ENCODE data around the gene ATP2A2.

DNA sequence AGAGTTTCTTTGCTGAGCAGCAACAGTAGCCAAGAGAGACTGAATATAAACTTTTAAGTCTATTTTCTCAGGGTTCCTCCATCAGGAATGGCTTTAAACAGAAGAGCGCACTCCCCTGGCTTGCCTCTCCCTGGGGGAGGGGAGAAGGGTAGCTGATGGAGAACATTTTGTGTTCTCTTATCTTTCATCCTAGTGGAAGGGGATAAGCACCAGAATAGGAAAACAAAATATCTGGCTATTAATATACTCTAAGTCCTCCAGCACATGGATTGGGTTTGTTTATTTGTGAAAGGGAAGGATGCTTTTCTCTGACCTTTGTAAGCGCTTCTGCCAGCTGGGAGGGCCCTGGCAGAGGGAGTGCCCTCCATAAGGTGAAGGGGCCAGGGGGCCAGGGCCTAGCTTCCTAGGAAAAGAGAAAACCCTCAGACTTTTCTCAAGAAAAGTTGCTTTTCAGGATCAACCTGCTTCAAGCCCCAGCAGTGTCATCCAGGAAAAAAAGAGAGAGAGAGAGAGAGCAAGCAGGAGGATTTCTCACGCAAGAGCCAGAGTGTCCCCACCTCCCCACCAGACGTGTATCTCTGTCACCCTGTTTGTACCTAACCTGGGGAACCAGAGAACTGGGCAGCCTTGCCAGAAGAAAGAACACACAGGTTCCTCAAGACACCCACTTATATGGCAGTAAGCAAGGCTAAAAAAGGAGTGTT is 34.3 kb upstream of the ATP2A2 start:
- TF ChIP-seq, protein P1, sequence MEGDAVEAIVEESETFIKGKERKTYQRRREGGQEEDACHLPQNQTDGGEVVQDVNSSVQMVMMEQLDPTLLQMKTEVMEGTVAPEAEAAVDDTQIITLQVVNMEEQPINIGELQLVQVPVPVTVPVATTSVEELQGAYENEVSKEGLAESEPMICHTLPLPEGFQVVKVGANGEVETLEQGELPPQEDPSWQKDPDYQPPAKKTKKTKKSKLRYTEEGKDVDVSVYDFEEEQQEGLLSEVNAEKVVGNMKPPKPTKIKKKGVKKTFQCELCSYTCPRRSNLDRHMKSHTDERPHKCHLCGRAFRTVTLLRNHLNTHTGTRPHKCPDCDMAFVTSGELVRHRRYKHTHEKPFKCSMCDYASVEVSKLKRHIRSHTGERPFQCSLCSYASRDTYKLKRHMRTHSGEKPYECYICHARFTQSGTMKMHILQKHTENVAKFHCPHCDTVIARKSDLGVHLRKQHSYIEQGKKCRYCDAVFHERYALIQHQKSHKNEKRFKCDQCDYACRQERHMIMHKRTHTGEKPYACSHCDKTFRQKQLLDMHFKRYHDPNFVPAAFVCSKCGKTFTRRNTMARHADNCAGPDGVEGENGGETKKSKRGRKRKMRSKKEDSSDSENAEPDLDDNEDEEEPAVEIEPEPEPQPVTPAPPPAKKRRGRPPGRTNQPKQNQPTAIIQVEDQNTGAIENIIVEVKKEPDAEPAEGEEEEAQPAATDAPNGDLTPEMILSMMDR (IDR thresholded peaks at IDR 0.05): no peak
- TF ChIP-seq EZH2 (IDR thresholded peaks at IDR 0.05): no peak

All from neural progenitor cell (in vitro differentiated cells).